NCI-H128 (cell line): ENCODE results near the gene LCE1F.

ENCODE experiments used
- DNase-seq: peaks from one replicate; lab custom pipeline; 2025; ENCODE audit not compliant: unreplicated experiment; lab: John Stamatoyannopoulos, UW

The LCE1F gene

DNA sequence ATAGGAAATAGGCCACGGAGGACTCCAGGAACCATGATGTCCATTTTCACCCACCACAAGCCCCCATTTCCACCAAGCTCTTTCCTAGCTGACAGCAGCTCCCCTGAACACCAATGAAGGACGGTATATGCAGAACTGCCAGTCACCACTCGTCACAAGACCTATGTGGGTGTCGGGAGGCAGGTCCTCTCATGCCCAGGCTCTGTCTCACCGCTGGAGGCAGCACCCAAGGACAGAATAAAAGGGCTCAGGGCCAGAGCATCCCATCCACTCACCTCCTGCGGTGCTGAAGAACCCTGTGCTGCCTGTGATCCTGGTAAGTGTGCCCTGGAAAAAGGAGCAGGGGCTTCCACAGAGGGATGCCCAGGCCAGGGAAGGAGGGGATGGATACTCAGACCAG, at the start of gene LCE1F:
Gene LCE1F, plus strand, starts transcription at position 266 of the 400 bp plus-strand sequence. CDS start 1,232 bp downstream, outside the sequence.
- DNase-seq, result no peak

- no peak for DNase-seq
These were observed 49.7 kb upstream of the LCE1F start for GRCh38 chr1:152725261-152725660.

- DNase-seq, result no peak
These were observed 46.0 kb upstream of the LCE1F start for GRCh38 chr1:152728986-152729385.

- DNase-seq, result no peak
These were observed 39.3 kb upstream of the LCE1F start for GRCh38 chr1:152735648-152736047.

- no peak for DNase-seq
These were observed 36.9 kb upstream of the LCE1F start for GRCh38 chr1:152737997-152738396.

DNA sequence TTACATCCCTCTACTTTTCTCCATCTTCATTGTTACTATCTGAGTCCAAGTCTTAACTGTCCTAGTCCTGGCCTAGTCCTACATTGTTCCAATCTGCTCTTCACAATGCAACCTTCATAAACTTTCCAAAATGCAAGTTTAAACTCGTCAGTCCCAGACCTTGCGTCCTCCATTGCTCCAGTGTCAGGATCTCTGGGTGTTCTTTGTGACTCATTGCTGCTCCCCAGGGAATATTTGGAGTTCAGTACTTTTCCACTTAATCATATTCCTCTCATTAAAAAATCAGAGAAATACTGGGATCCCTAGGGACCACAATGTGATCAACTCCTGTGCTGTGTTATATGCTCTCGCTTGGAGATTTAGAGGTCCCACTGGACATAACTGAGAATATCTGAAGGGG, 35.1 kb upstream of the LCE1F start:
- DNase-seq, result no peak

- DNase-seq, result no peak
These were observed 33.3 kb upstream of the LCE1F start for GRCh38 chr1:152741656-152742055.

GRCh38 chr1:152743371-152744145, 31.4 kb upstream of the LCE1F start:
- DNase-seq, result no peak

- no peak for DNase-seq
These were observed 29.6 kb upstream of the LCE1F start for GRCh38 chr1:152745289-152745704.

DNA sequence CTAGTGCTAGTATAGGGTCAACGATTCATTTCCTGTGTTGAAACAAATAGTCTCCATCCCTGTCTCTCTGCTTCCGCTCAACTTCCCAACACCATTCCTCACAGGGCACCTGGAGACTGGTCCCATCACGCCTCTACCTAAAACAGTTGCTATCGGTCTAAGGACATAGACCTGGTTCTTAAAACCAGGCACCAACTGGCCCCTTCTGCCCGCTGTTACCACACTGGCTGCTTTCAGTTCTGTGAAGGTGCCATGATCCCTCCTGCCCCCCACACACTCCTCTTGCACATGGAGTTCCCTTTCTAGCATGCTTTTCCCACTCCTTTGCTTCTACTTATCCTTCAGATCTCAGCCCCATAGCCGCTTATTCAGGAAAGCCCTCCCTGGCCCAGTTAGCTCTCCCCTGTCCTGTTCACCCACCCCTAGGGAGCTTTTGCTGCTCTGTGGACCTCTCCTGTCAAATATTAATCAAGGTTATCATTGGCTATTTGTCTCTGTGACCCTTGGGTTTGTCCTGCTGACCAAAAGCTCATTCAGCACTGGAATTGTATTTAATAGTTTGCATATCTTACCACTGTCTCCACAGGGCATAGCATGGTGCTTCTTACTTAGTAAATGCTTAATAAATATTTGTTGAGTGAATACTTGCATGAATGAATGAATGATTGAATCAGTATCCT, 29.0 kb upstream of the LCE1F start:
- DNase-seq, result no peak

GRCh38 chr1:152747831-152748230, 27.1 kb upstream of the LCE1F start:
- DNase-seq, result no peak

DNA sequence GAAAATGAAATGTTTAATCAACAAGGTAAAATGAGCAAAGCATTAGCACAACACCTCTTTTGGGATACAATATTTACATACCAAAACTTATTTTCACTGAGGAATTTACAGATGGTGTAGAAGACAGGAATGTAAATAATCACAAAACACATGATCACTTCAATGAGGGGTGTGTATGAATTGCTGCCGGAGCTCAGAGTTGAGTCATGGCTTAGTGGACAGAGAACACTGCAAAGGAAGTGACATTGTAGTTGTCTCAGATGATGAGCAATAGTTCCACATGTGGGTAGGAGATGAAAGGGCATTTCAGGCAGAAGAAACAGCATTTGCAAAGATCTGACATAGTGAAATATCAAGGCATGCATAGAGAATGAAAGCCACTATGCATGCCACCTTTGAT, 22.7 kb upstream of the LCE1F start:
- no peak for DNase-seq

- no peak for DNase-seq
These were observed 21.4 kb upstream of the LCE1F start for GRCh38 chr1:152753586-152753985.

- DNase-seq, result no peak
These were observed 18.1 kb upstream of the LCE1F start for GRCh38 chr1:152756872-152757271.

DNA sequence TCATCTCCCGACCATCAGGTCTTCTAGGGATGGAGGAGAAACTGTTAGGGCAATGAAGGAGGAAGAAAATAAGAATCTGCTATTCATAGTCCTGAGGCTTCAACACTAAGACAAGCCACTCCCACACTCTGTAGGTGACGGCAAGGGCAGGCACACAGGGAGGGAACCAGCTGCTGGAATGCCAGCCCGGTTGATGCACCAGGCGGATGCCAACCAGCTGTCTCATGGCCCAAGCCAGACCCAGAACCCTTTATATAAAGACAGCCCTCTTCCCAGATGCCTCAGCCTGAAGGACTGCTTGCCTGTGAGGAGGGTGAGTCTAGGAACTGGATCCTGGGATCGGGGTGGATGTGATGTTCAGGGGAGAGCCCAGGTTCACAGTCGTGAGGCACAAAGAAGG, 17.2 kb upstream of the LCE1F start, which contains the start of gene KPRP:
Gene KPRP, plus strand, starts transcription at position 279 of the 400 bp plus-strand sequence. CDS start 1,564 bp downstream, outside the sequence.
- no peak for DNase-seq

DNA sequence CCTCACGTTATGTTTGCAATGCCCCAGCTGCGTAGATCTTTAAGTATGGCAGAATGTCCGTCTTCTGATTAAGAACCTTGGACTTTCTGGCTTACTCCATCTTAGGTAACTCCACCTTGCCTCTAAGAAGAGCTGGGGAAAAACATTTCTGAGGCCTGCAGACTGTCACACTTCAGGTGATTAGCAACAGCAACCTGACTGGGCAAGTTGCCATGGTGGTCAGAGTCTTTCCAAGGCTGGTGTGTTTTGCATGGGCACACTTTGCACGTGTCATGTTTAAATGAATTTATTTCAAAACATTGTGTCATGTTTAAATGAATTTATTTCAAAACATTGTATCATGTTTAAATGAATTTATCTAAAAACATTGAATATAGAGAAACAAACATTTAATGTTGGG, 16.3 kb upstream of the LCE1F start:
- no peak for DNase-seq

DNA sequence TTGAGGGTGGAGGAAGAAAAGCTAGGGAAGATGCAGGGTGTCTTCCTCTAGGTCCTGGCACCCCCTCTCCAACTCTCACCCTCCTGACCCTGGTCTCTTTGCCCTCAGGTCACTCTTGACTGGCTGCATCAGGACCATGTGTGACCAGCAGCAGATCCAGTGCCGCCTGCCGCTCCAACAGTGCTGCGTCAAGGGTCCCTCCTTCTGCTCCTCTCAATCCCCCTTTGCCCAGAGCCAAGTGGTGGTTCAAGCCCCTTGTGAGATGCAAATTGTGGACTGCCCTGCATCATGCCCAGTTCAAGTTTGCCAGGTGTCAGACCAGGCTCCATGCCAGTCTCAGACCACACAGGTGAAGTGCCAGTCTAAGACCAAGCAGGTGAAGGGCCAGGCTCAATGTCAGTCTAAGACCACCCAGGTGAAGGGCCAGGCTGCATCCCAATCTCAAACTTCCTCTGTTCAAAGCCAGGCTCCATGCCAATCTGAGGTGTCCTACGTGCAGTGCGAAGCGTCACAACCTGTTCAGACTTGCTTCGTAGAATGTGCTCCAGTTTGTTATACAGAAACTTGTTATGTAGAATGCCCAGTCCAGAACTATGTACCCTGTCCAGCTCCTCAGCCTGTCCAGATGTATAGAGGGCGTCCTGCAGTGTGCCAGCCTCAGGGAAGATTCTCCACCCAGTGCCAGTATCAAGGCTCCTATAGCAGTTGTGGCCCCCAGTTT, 15.3 kb upstream of the LCE1F start:
- DNase-seq, result no peak

GRCh38 chr1:152760551-152761190, 14.3 kb upstream of the LCE1F start:
- no peak for DNase-seq

DNA sequence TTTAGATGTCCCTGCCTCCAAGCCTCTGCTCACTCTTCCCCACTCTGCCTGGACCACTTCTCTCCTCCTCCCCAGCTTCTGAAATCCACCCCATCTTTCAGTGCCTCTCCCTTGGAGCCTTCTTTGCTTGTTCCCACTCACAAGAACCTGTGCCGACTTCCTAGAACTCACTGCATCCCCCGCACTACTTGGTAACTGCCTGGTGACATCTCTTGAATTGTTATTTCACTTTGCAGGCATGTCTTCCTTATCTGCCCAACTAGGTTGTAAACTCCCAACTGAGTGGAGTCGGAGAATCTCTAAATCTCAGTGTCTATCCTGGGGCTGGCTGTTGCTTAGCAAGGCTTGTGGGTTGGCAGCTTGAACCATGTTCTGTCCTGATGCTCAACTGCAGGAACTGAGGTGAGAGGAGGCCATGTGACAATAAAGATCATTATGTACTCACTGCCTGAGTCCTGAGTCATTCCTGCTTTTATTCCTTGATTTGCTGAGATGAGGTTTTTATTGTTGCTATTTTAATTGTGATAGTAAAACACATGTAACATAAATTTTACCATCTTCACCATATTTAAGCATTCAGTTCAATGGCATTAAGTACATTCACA, 13.2 kb upstream of the LCE1F start:
- no peak for DNase-seq

GRCh38 chr1:152768847-152769533, 6.0 kb upstream of the LCE1F start:
- no peak for DNase-seq
